GM12878 (cell line): Measurements from ENCODE around the gene SERPINF2.

Experiments used
- CTCF ChIP-seq, 3 experiments: IDR thresholded peaks in 2 of 3; conservative IDR thresholded peaks in 1 of 3; 2 replicates each; pipeline ENCODE4 v1.5.1; 2011; ENCODE audit warnings: low read depth in 3 of 3, low read length in 3 of 3, mild to moderate bottlenecking in 3 of 3, control low read depth in 2 of 3, moderate library complexity in 2 of 3, inconsistent platforms in 1 of 3, mixed read lengths in 1 of 3; ENCODE audit not compliant: control insufficient read depth in 2 of 3, insufficient read depth in 1 of 3; ENCODE audit errors: extremely low read depth in 1 of 3
- ESRRA ChIP-seq: IDR thresholded peaks from 2 replicates; pipeline ENCODE4 v1.6.1; 2012; ENCODE audit warnings: mild to moderate bottlenecking, low read length, improper control_type of control experiment
- MAX ChIP-seq: IDR thresholded peaks from 2 replicates; pipeline ENCODE4 v1.6.1; 2012; ENCODE audit warnings: low read depth, low read length, improper control_type of control experiment
- POLR2A ChIP-seq: IDR thresholded peaks from 2 replicates; pipeline ENCODE4 v1.6.1; 2011; ENCODE audit warnings: low read depth, mild to moderate bottlenecking, low read length
- RAD51 ChIP-seq: fragments of 450-650 bp; IDR thresholded peaks from 2 replicates; pipeline ENCODE4 v1.6.1; 2016; ENCODE audit warnings: moderate library complexity, mild to moderate bottlenecking, inconsistent platforms
- REST ChIP-seq: IDR thresholded peaks from 2 replicates; pipeline ENCODE4 v1.6.1; 2012; ENCODE audit warnings: mild to moderate bottlenecking, low read depth, low read length
- SP1 ChIP-seq: IDR thresholded peaks from one replicate; pipeline ENCODE4 v1.6.1; 2011; ENCODE audit warnings: low read depth, low read length
- SPI1 ChIP-seq: IDR thresholded peaks from 2 replicates; pipeline ENCODE4 v1.6.1; 2011; ENCODE audit warnings: low read depth, mild to moderate bottlenecking, low read length, moderate library complexity, borderline replicate concordance; ENCODE audit not compliant: insufficient read depth
- SUPT20H ChIP-seq: IDR thresholded peaks from 2 replicates; pipeline ENCODE4 v1.6.1; 2011; ENCODE audit warnings: low read depth, mild to moderate bottlenecking, low read length, moderate library complexity, borderline replicate concordance; ENCODE audit not compliant: control insufficient read depth

DNA sequence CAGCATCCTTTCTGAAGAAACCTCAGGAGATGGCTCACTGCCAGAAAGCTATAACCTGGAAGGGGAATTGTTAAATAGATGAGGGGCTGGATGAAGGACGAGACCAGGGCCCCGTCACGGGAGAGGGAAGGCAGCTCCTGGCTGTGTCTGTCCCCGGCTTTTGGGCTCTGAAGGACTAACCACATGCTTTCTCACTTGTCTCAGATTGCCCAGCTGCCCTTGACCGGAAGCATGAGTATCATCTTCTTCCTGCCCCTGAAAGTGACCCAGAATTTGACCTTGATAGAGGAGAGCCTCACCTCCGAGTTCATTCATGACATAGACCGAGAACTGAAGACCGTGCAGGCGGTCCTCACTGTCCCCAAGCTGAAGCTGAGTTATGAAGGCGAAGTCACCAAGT lies 33.7 kb downstream of the SERPINF2 start:
- TF ChIP-seq CTCF (IDR thresholded peaks at IDR 0.05 in 2 of 3, conservative IDR thresholded peaks at IDR 0.05 in 1 of 3; ENCODE audit: control insufficient read depth in 2 of 3, extremely low read depth in 1 of 3, insufficient read depth in 1 of 3, low read depth in 3 of 3, low read length in 3 of 3) = no peak
- TF ChIP-seq SP1 = no peak
- no peak for TF ChIP-seq RAD51
- no peak for TF ChIP-seq POLR2A
- no peak for TF ChIP-seq ESRRA
- no peak for TF ChIP-seq SPI1
- no peak for TF ChIP-seq MAX
- no peak for TF ChIP-seq REST
- no peak for TF ChIP-seq SUPT20H
